SK-N-SH treated with all-trans-retinoic acid at 6 μM for 48 hours (cell line): Measurements from ENCODE around the gene ARHGDIA.

Experiments
- ATAC-seq: fragments of 200-7000 bp; cut with Tn5 transposase; 3 replicates; pipeline ENCODE4 v1.9.1; 2020; ENCODE audit warnings: mild to moderate bottlenecking, moderate library complexity
- BACH2 ChIP-seq: fragments of 250-450 bp; sonication (Bioruptor Pico); IDR thresholded peaks from 2 replicates; pipeline ENCODE4 v1.9.0; 2021; ENCODE audit warnings: mild to moderate bottlenecking, borderline replicate concordance
- CSDC2 ChIP-seq: fragments of 250-450 bp; sonication (Bioruptor Pico); IDR thresholded peaks from 2 replicates; pipeline ENCODE4 v1.5.0; 2020; ENCODE audit warnings: mild to moderate bottlenecking, moderate library complexity
- ESRRG ChIP-seq: fragments of 250-450 bp; sonication (Bioruptor Pico); IDR thresholded peaks from 2 replicates; pipeline ENCODE4 v1.6.1; 2021; ENCODE audit warnings: mild to moderate bottlenecking
- GLIS3 ChIP-seq: fragments of 250-450 bp; sonication (Bioruptor Pico); IDR thresholded peaks from 2 replicates; pipeline ENCODE4 v1.5.0; 2020; ENCODE audit warnings: mild to moderate bottlenecking, moderate library complexity
- ISL1 ChIP-seq: fragments of 250-450 bp; sonication (Bioruptor Pico); IDR thresholded peaks from 2 replicates; pipeline ENCODE4 v2.1.2; 2022; ENCODE audit warnings: mild to moderate bottlenecking, moderate library complexity
- OSR1 ChIP-seq: fragments of 250-450 bp; sonication (Bioruptor Pico); IDR thresholded peaks from 2 replicates; pipeline ENCODE4 v1.8.0; 2022; ENCODE audit warnings: moderate library complexity, mild to moderate bottlenecking, inconsistent platforms
- PPARA ChIP-seq: fragments of 250-450 bp; sonication (Bioruptor Pico); IDR thresholded peaks from 2 replicates; pipeline ENCODE4 v1.5.0; 2020; ENCODE audit warnings: mild to moderate bottlenecking, borderline replicate concordance
- RARB ChIP-seq: fragments of 250-450 bp; sonication (Bioruptor Pico); IDR thresholded peaks from 2 replicates; pipeline ENCODE4 v1.8.0; 2021; ENCODE audit warnings: mild to moderate bottlenecking, moderate library complexity
- SNAI2 ChIP-seq: fragments of 250-450 bp; sonication (Bioruptor Pico); IDR thresholded peaks from 2 replicates; pipeline ENCODE4 v1.5.0; 2020; ENCODE audit warnings: mild to moderate bottlenecking, moderate library complexity
- TCF4 ChIP-seq: fragments of 250-450 bp; sonication (Bioruptor Pico); IDR thresholded peaks from 2 replicates; pipeline ENCODE4 v1.8.0; 2021; ENCODE audit warnings: mild to moderate bottlenecking, moderate library complexity, borderline replicate concordance
- TOX ChIP-seq: fragments of 250-450 bp; sonication (Bioruptor Pico); IDR thresholded peaks from 2 replicates; pipeline ENCODE4 v1.8.0; 2021; ENCODE audit warnings: mild to moderate bottlenecking, moderate library complexity, borderline replicate concordance
- ZFP30 ChIP-seq: fragments of 450-650 bp; formaldehyde crosslinking; IDR thresholded peaks from 2 replicates; pipeline ENCODE4 v1.5.0; 2022; ENCODE audit warnings: mild to moderate bottlenecking, moderate library complexity
- ZNF565 ChIP-seq: fragments of 450-650 bp; formaldehyde crosslinking; conservative IDR thresholded peaks from 2 replicates; pipeline ENCODE4 v1.5.0; 2020; ENCODE audit warnings: low read depth, mild to moderate bottlenecking, moderate library complexity
- ZNF70 ChIP-seq: fragments of 450-650 bp; formaldehyde crosslinking; IDR thresholded peaks from 2 replicates; pipeline ENCODE4 v1.5.0; 2020; ENCODE audit warnings: mild to moderate bottlenecking, moderate library complexity
- TF ChIP-seq, protein P1 (sequence below): fragments of 250-450 bp; sonication (Bioruptor Pico); IDR thresholded peaks from 2 replicates; pipeline ENCODE4 v1.5.1; 2021; ENCODE audit warnings: mild to moderate bottlenecking, moderate library complexity
- TF ChIP-seq, protein P2 (sequence below): fragments of 250-450 bp; sonication (Bioruptor Pico); IDR thresholded peaks from 2 replicates; pipeline ENCODE4 v1.5.1; 2020; ENCODE audit warnings: low read depth, mild to moderate bottlenecking, moderate library complexity
- TF ChIP-seq, protein P3 (sequence below): fragments of 250-450 bp; sonication (Bioruptor Pico); IDR thresholded peaks from 2 replicates; pipeline ENCODE4 v1.8.0; 2020; ENCODE audit warnings: mild to moderate bottlenecking, moderate library complexity, borderline replicate concordance
- TF ChIP-seq, protein P4 (sequence below): fragments of 250-450 bp; sonication (Bioruptor Pico); IDR thresholded peaks from 2 replicates; pipeline ENCODE4 v1.5.0; 2020; ENCODE audit warnings: mild to moderate bottlenecking, moderate library complexity
- TF ChIP-seq, protein P5 (sequence below): fragments of 250-450 bp; sonication (Bioruptor Pico); IDR thresholded peaks from 2 replicates; pipeline ENCODE4 v1.8.0; 2021; ENCODE audit warnings: low read depth, mild to moderate bottlenecking, moderate library complexity, borderline replicate concordance

ARHGDIA gene

DNA sequence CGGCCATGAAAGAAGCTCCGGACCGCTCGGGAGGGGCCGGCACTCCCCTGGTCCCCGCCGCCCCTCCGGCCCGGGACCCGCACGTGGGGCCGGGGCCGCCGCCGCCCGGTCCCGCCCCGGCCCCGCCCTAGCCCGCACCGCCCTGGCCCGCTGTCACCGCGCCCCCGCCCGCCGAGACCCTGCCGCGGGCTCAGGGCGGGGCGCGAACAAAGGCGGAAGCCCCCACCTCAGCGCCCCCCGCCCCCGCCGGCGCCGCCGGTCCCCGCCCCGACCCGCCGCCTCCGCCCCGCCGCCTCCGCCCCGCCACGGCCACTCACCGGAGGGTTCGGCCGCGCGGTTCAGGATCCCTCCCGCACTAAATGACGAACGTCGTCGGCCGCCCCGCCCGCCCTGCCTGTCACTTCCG is at the start of gene ARHGDIA:
Gene ARHGDIA (minus strand): TSS at position 357 of the 406 bp plus-strand sequence. CDS start 1,407 bp downstream, outside the sequence.
- ATAC-seq = peak; percentile 1; the same call in 2 of the 3 replicates
- TF ChIP-seq ESRRG = no peak
- no peak for TF ChIP-seq PPARA (CRISPR knock-in tag)
- TF ChIP-seq ZFP30 (CRISPR knock-in tag) = no peak
- TF ChIP-seq ZNF565 (CRISPR knock-in tag) = no peak
- TF ChIP-seq, protein P1, sequence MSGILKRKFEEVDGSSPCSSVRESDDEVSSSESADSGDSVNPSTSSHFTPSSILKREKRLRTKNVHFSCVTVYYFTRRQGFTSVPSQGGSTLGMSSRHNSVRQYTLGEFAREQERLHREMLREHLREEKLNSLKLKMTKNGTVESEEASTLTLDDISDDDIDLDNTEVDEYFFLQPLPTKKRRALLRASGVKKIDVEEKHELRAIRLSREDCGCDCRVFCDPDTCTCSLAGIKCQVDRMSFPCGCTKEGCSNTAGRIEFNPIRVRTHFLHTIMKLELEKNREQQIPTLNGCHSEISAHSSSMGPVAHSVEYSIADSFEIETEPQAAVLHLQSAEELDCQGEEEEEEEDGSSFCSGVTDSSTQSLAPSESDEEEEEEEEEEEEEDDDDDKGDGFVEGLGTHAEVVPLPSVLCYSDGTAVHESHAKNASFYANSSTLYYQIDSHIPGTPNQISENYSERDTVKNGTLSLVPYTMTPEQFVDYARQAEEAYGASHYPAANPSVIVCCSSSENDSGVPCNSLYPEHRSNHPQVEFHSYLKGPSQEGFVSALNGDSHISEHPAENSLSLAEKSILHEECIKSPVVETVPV (CRISPR knock-in tag) = no peak
- TF ChIP-seq OSR1 = no peak
- TF ChIP-seq, protein P2, sequence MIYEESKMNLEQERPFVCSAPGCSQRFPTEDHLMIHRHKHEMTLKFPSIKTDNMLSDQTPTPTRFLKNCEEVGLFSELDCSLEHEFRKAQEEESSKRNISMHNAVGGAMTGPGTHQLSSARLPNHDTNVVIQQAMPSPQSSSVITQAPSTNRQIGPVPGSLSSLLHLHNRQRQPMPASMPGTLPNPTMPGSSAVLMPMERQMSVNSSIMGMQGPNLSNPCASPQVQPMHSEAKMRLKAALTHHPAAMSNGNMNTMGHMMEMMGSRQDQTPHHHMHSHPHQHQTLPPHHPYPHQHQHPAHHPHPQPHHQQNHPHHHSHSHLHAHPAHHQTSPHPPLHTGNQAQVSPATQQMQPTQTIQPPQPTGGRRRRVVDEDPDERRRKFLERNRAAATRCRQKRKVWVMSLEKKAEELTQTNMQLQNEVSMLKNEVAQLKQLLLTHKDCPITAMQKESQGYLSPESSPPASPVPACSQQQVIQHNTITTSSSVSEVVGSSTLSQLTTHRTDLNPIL (CRISPR knock-in tag) = no peak
- TF ChIP-seq, protein P3, sequence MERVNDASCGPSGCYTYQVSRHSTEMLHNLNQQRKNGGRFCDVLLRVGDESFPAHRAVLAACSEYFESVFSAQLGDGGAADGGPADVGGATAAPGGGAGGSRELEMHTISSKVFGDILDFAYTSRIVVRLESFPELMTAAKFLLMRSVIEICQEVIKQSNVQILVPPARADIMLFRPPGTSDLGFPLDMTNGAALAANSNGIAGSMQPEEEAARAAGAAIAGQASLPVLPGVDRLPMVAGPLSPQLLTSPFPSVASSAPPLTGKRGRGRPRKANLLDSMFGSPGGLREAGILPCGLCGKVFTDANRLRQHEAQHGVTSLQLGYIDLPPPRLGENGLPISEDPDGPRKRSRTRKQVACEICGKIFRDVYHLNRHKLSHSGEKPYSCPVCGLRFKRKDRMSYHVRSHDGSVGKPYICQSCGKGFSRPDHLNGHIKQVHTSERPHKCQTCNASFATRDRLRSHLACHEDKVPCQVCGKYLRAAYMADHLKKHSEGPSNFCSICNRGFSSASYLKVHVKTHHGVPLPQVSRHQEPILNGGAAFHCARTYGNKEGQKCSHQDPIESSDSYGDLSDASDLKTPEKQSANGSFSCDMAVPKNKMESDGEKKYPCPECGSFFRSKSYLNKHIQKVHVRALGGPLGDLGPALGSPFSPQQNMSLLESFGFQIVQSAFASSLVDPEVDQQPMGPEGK = no peak
- TF ChIP-seq, protein P4, sequence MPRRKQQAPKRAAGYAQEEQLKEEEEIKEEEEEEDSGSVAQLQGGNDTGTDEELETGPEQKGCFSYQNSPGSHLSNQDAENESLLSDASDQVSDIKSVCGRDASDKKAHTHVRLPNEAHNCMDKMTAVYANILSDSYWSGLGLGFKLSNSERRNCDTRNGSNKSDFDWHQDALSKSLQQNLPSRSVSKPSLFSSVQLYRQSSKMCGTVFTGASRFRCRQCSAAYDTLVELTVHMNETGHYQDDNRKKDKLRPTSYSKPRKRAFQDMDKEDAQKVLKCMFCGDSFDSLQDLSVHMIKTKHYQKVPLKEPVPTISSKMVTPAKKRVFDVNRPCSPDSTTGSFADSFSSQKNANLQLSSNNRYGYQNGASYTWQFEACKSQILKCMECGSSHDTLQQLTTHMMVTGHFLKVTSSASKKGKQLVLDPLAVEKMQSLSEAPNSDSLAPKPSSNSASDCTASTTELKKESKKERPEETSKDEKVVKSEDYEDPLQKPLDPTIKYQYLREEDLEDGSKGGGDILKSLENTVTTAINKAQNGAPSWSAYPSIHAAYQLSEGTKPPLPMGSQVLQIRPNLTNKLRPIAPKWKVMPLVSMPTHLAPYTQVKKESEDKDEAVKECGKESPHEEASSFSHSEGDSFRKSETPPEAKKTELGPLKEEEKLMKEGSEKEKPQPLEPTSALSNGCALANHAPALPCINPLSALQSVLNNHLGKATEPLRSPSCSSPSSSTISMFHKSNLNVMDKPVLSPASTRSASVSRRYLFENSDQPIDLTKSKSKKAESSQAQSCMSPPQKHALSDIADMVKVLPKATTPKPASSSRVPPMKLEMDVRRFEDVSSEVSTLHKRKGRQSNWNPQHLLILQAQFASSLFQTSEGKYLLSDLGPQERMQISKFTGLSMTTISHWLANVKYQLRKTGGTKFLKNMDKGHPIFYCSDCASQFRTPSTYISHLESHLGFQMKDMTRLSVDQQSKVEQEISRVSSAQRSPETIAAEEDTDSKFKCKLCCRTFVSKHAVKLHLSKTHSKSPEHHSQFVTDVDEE (CRISPR knock-in tag) = no peak
- no peak for TF ChIP-seq BACH2 (CRISPR knock-in tag)
- TF ChIP-seq GLIS3 (CRISPR knock-in tag) = no peak
- TF ChIP-seq TCF4 (CRISPR knock-in tag) = no peak
- no peak for TF ChIP-seq RARB (CRISPR knock-in tag)
- TF ChIP-seq ZNF70 = no peak
- TF ChIP-seq, all 23 proteins: peak for 0

DNA sequence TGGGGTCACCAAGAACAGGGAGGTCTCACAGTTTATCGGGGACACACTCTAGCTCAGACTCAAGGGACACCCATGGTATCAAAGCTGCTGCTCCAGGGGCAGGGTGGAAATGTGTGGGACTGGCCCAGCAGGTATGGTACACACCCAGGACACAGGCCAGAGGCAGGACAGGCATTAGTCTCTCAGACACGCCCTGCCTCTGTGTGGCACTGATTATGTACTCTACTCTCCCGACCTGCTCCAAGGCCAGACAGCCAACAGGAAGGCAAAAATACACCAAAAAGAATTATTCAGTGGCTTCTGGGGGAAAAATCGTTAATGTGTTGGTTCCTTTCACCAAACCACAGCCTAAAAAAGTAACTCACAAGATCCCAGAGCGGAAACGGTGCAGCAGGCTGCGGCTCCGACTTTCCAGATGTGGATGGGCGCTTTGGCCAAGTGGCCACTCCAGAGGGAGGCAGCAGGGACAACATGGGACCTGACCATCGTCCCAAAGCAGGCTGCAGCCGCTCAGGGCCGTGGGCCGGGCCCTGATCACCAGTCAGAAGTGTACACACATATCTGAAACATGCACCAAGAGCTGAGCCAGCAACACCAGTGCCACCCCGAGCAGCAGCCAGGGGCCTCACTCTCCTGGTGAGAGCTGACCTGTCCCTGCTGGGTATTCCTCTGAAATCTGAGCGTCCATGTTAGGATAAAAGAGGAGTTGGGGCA is 47.9 kb upstream of the ARHGDIA start:
- no peak; the same call in 2 of the 3 replicates for ATAC-seq
- TF ChIP-seq CSDC2 (CRISPR knock-in tag) (no peak), PPARA (CRISPR knock-in tag) (no peak), TOX (CRISPR knock-in tag) (no peak), RARB (CRISPR knock-in tag) (no peak), ZFP30 (CRISPR knock-in tag) (no peak), ZNF70 (no peak), OSR1 (no peak), ZNF565 (CRISPR knock-in tag) (no peak), ISL1 (CRISPR knock-in tag) (no peak), SNAI2 (CRISPR knock-in tag) (no peak), ESRRG (no peak)
- TF ChIP-seq, protein P1 (CRISPR knock-in tag) = no peak
- TF ChIP-seq, protein P5, sequence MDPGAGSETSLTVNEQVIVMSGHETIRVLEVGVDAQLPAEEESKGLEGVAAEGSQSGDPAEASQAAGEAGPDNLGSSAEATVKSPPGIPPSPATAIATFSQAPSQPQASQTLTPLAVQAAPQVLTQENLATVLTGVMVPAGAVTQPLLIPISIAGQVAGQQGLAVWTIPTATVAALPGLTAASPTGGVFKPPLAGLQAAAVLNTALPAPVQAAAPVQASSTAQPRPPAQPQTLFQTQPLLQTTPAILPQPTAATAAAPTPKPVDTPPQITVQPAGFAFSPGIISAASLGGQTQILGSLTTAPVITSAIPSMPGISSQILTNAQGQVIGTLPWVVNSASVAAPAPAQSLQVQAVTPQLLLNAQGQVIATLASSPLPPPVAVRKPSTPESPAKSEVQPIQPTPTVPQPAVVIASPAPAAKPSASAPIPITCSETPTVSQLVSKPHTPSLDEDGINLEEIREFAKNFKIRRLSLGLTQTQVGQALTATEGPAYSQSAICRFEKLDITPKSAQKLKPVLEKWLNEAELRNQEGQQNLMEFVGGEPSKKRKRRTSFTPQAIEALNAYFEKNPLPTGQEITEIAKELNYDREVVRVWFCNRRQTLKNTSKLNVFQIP (CRISPR knock-in tag) = no peak

DNA sequence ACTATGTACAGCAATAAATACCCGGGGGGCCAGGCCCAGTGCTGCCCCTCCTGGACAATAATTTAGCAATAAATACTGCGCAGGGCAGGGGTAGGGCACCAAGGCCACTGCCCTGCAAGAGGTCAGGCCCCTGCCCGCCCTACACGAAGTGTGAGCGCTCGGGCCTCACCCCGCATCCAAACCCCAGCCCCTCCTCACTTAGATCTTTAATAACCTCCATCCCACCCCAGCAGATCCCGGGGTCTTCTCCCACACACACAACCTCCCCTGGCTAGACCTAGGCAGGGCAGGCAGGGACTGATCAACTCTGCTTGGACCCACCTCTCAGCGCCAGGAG is 47.2 kb upstream of the ARHGDIA start:
- ATAC-seq = peak; percentile 51
